ENCODE results near the gene JAGN1. TPM values are rescaled to one million over a fixed set of nuclear protein-coding genes. Genes with fewer than 3 reads are reported as not detected.

JAGN1 gene
- total and polyA plus RNA-seq, 2 of the 8 experiments (the other 6 are each of a cell fraction or from before 2014, with no cell fraction given), result 26.9 to 51.6 TPM

DNA sequence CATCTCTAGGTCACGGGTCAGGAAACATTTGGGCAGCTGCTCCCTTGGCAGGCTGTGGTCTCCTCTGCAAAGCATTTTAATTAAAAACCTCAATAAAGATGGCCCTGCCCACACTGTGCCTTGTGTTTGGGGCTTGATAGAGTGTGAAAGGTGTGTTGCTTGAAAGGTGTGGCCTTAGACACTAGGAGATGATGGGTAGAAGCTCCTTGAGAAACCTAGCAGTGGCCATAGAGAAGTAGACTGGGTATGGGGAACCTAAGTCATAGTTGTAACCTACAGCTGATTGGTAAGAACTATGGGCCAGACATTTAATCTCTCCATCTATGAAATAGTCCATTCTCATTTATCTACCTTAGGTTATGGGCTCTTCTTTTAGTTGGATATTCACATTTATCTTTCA, 3.3 kb downstream of the JAGN1 start:
- Histone ChIP-seq H2BK120ac (replicated peaks; ENCODE audit: low read depth, low read length) (no peak overlapping the region), H3K27me3 (replicated peaks in 1 of 4; ENCODE audit: control insufficient read depth in 3 of 4, extremely low read depth in 1 of 4, insufficient read depth in 3 of 4, low read length in 3 of 4) (no peaks in the 10 kb centered on the region), H2BK12ac (ENCODE audit: low read depth, low read length) (no peak overlapping the region), H2BK5ac (ENCODE audit: low read depth, low read length) (no peak overlapping the region), H3K9ac (replicated peaks in 1 of 4; ENCODE audit: extremely low read depth in 1 of 4, low read depth in 3 of 4, low read length in 3 of 4) (no peak overlapping the region), H4K8ac (ENCODE audit: extremely low read depth, insufficient read depth, low read length) (no peak overlapping the region), H3K23me2 (ENCODE audit: low read depth, low read length) (0 out of 2 replicates have a peak, but pooled peaks cover 2% of the 10 kb centered on the region), H3K79me2 (ENCODE audit: control insufficient read depth in 1 of 2, insufficient read depth in 2 of 2, low read length in 2 of 2) (peaks cover 0 to 19% of the 10 kb centered on the region in 2 experiments; a peak in 2 of 4 replicates), H3K14ac (ENCODE audit: insufficient read length) (no peak overlapping the region), H3K4ac (replicated peaks; ENCODE audit: insufficient read length, low read depth, low read length) (no peak overlapping the region), H2AFZ (ENCODE audit: low read length) (no peak overlapping the region), H3K4me2 (ENCODE audit: insufficient read depth in 1 of 2, low read depth in 2 of 2, low read length in 2 of 2) (no peak overlapping the region), H3K56ac (replicated peaks; ENCODE audit: insufficient read length, low read depth, low read length) (no peak overlapping the region), H3K23ac (ENCODE audit: insufficient read length) (no peak overlapping the region), H4K5ac (ENCODE audit: insufficient read length, low read depth, low read length) (no peak overlapping the region), H3K18ac (ENCODE audit: extremely low read depth, low read length) (no peak overlapping the region), H4K91ac (replicated peaks; ENCODE audit: insufficient read length, low read length) (no peak overlapping the region), H3K4me1 (replicated peaks in 1 of 4; ENCODE audit: control insufficient read depth in 3 of 4, insufficient read depth in 4 of 4, low read length in 3 of 4) (peaks cover 0 to 2% (median 0%) of the 10 kb centered on the region in 4 experiments; a peak in 1 of 7 replicates), H3K4me3 (ENCODE audit: extremely low read depth in 1 of 4, insufficient read depth in 2 of 4, low read depth in 3 of 4, low read length in 4 of 4) (no peak overlapping the region), H4K20me1 (replicated peaks in 1 of 2; ENCODE audit: control insufficient read depth in 1 of 2, insufficient read depth in 2 of 2, low read length in 2 of 2) (peaks cover 1 to 4% of the 10 kb centered on the region in 2 experiments), H3K27ac (ENCODE audit: low read depth, low read length) (no peak overlapping the region), H3K9me3 (ENCODE audit: insufficient read depth in 2 of 2, low read depth in 1 of 2, low read length in 1 of 2) (no peaks in the 10 kb centered on the region), H3K79me1 (ENCODE audit: low read depth, low read length) (no peaks in the 10 kb centered on the region), H2BK15ac (ENCODE audit: low read length) (no peak overlapping the region), H2AK5ac (ENCODE audit: low read depth, low read length) (no peak overlapping the region), H3K36me3 (ENCODE audit: control insufficient read depth in 2 of 4, insufficient read depth in 4 of 4, low read length in 3 of 4) (peaks cover 8 to 16% (median 13%) of the 10 kb centered on the region in 4 experiments; a peak in 7 of 8 replicates), H2BK20ac (ENCODE audit: low read length) (no peak overlapping the region)
- TF ChIP-seq NRF1 (IDR thresholded peaks at IDR 0.05; ENCODE audit: low read depth, low read length) (no peak), ASH2L (IDR thresholded peaks at IDR 0.05; ENCODE audit: low read length) (no peak), RXRA (IDR thresholded peaks at IDR 0.05; ENCODE audit: insufficient read depth, low read depth, low read length) (no peak), KDM1A (IDR thresholded peaks at IDR 0.05; ENCODE audit: borderline replicate concordance, low read length) (no peak), HDAC6 (IDR thresholded peaks at IDR 0.05; ENCODE audit: low read depth, low read length) (no peak)
- TF ChIP-seq, protein P1, sequence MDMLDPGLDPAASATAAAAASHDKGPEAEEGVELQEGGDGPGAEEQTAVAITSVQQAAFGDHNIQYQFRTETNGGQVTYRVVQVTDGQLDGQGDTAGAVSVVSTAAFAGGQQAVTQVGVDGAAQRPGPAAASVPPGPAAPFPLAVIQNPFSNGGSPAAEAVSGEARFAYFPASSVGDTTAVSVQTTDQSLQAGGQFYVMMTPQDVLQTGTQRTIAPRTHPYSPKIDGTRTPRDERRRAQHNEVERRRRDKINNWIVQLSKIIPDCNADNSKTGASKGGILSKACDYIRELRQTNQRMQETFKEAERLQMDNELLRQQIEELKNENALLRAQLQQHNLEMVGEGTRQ (IDR thresholded peaks at IDR 0.05; ENCODE audit: low read length), result no peak
- TF ChIP-seq, protein P2, sequence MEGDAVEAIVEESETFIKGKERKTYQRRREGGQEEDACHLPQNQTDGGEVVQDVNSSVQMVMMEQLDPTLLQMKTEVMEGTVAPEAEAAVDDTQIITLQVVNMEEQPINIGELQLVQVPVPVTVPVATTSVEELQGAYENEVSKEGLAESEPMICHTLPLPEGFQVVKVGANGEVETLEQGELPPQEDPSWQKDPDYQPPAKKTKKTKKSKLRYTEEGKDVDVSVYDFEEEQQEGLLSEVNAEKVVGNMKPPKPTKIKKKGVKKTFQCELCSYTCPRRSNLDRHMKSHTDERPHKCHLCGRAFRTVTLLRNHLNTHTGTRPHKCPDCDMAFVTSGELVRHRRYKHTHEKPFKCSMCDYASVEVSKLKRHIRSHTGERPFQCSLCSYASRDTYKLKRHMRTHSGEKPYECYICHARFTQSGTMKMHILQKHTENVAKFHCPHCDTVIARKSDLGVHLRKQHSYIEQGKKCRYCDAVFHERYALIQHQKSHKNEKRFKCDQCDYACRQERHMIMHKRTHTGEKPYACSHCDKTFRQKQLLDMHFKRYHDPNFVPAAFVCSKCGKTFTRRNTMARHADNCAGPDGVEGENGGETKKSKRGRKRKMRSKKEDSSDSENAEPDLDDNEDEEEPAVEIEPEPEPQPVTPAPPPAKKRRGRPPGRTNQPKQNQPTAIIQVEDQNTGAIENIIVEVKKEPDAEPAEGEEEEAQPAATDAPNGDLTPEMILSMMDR (IDR thresholded peaks at IDR 0.05; ENCODE audit: control extremely low read depth in 1 of 3, insufficient read depth in 1 of 3, low read depth in 1 of 3, low read length in 3 of 3), result no peak
- 100% methylated on average over 1 of the region's 1 CpG; no CpG with 5 or more reads in 1 of the 2 experiments for WGBS, 2 experiments (ENCODE audit: extremely low coverage in 1 of 2, insufficient coverage in 1 of 2, insufficient read length in 1 of 2, insufficient replicate concordance in 2 of 2, low coverage in 1 of 2, low lambda C conversion rate in 2 of 2, missing lambda C conversion rate in 1 of 2)
- DNase-seq (ENCODE audit: low read depth in 1 of 2, low spot score in 2 of 2) (no peak), FAIRE-seq (no peak)
- ChIA-PET CTCF (ENCODE audit: partially characterized antibody) (interaction anchor here (0.8 to 2.3 kb wide), 7 partner anchors 9 to 274 kb away, joined by 3 to 9 read pairs (median 3); partner anchors contain the start of gene IL17RE), POLR2A (ENCODE audit: partially characterized antibody) (interaction anchor here (0.7 to 1.8 kb wide), 11 partner anchors 9 to 73 kb away, joined by 3 to 11 read pairs (median 4); partner anchors contain the start of genes CIDEC, CRELD1 and IL17RE)
